ENCODE data around the gene CLIP1.

- TF ChIP-seq POLR2A (IDR thresholded peaks at IDR 0.05) (no peak), CTCF (IDR thresholded peaks at IDR 0.05) (no peak)
Observed at GRCh38 chr12:122304924-122305323, 117.5 kb downstream of the CLIP1 start.

Data from esophagus squamous epithelium (tissue), 4 donors.